HFFc6 (cell line): ENCODE results near the gene TFAP2B. TPM values are rescaled to one million over a fixed set of nuclear protein-coding genes. Genes with fewer than 3 reads are reported as not detected.
A peak's percentile ranks its signal among the peaks of the same experiment; 100 is the strongest.

ENCODE experiments used
- DNase-seq: peaks from one replicate; pipeline ENCODE4 v3.0.0-alpha.2; 2018
- H3K27ac Mint-ChIP-seq: 2 replicates; pipeline ENCODE4 v1.8.0; 2020; ENCODE audit warnings: mild to moderate bottlenecking, mixed read lengths
- H3K27me3 Mint-ChIP-seq: 2 replicates; pipeline ENCODE4 v1.8.0; 2021; ENCODE audit warnings: mild to moderate bottlenecking, moderate library complexity, mixed read lengths; ENCODE audit not compliant: insufficient read depth
- H3K36me3 Mint-ChIP-seq: 2 replicates; pipeline ENCODE4 v1.8.0; 2021; ENCODE audit warnings: low read depth, mixed read lengths
- H3K4me1 Mint-ChIP-seq: 2 replicates; pipeline ENCODE4 v1.8.0; 2020; ENCODE audit warnings: low read depth, mixed read lengths
- H3K4me3 Mint-ChIP-seq: 2 replicates; pipeline ENCODE4 v1.8.0; 2020; ENCODE audit warnings: mild to moderate bottlenecking, moderate library complexity, mixed read lengths
- H3K9me3 Mint-ChIP-seq: 2 replicates; pipeline ENCODE4 v1.8.0; 2020; ENCODE audit warnings: mild to moderate bottlenecking, mixed read lengths
- CTCF ChIP-seq: fragments of 200-600 bp; sonication (generic); IDR thresholded peaks from 2 replicates; pipeline ENCODE4 v1.5.0; 2021; ENCODE audit warnings: antibody characterized with exemption, mild to moderate bottlenecking
- total RNA-seq, 6 experiments: library from RNA; stranded (reverse); fragmentation: NEBNext Ultra II Directional; extraction: Animal tissue kit (Norgen Biotek cat#: 25700); gene quantifications; 2 replicates in 1 of 6; 3 replicates in 5 of 6; pipeline ENCODE4 v1.2.3, GENCODE V29; 2021

TFAP2B gene
- total RNA-seq, 6 experiments from 2014 or later, result not detected

DNA sequence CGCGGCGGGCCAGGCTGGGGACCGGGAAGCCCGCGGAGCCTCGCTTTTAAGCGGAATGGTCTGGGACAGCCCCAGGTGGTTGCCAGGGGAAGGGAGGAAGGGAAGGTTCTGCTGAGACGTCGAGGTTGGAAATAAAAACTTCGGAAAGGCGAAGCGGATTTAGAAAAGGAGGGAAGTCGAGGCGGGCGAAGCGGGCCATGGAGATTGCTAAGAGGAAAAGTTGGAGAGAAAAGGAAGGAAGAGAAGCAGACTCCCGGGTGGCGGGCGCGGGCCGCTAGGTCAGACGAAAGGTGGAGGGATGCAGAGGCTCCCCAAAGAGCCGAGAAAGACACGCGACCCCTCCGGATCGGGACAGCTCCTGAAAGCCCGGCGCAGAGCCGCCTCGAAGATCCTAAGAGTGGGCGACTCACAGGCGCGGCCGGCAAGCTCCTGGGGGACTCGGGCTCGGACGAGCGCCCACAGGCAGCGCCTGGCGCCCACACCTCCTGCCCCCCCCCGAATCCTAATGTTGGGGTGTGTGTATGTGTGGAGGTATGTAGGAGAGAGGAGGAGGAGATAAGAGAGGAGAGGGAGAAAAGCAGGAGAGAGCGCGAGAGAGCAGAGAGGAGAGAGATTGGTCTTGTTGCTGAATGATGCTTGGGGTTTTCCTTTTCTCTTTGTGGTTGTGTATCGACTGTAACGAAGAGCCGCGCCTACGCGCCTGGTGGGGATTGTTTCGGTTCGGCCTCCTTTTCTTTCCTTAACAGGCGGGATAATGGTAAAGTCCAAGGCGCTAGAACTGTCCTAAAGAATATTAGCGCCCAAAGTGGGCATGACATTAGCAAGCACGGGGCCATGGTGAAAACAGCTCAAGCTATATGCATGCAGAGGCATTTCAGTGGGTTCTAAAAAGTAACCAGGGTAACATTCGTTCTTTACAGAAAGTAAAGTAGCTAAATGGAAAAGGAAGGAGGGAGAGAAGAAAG, 1.5 kb downstream of the TFAP2B start:
- Mint-ChIP-seq H3K4me1 (peaks cover 10% of the 10 kb centered on the region), H3K27me3 (peaks cover 59% of the 10 kb centered on the region), H3K27ac (no peak overlapping the region), H3K9me3 (no peaks in the 10 kb centered on the region), H3K4me3 (peak overlapping the region; percentile 45; the same call in 1 of the 2 replicates), H3K36me3 (no peaks in the 10 kb centered on the region)
- TF ChIP-seq CTCF, result no peak
- no peak for DNase-seq

DNA sequence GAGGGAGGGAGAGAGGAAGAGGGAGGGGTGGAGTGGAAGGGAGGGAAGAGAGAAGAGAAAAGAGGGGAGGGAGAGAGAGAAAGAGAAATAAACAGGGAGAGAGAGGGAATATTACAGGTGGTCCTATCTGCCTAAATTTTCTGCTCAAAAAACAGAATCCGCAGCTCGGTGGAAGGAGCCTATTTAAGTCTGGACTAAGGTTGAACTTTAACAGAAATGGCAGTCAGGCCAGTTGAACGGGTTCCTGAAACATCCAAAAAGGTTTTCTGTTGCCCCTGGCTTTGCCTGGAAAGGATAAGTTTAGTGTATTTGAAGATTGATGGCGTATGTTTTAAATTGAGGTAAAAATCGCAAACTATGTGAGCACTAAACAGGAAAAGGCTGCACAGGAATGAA, 2.2 kb downstream of the TFAP2B start:
- H3K27ac Mint-ChIP-seq, result no peak overlapping the region
- TF ChIP-seq CTCF, result no peak
- no peaks in the 10 kb centered on the region for H3K36me3 Mint-ChIP-seq
- no peak overlapping the region for H3K4me3 Mint-ChIP-seq
- peaks cover 64% of the 10 kb centered on the region for H3K27me3 Mint-ChIP-seq
- no peaks in the 10 kb centered on the region for H3K9me3 Mint-ChIP-seq
- no peak for DNase-seq
- H3K4me1 Mint-ChIP-seq, result peaks cover 3% of the 10 kb centered on the region

DNA sequence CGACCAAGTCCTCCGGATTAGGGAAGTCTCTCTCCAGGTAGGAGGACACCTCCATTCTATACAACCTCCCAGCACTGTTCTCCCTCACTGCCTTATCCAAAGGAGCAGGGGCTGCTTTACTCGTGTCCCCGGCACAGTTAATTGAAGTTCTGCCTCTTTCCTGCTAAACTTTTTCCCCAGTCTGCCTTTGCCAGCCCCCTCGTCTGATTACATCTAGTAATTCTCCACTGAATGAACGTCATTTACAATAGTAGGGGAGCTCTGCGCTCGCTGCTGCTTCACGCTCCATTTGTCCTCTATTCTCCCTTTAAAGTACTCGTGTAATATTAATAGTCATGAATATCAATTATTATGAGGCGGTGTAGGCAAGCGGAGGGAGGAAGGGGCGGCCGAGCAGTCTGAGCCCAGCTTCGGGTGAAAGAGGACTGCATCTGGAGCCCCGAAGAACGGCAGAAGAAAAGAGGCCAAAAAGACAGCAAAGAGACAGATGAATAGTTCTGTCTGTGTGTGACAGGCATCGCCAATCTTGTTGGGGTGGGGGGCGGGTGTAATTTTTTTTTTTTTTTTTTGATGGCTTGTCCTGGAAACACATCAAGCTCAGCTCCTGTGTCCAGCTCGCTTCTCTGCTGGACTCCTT, 2.9 kb downstream of the TFAP2B start:
- Mint-ChIP-seq H3K27ac (no peak overlapping the region), H3K4me1 (no peaks in the 10 kb centered on the region), H3K36me3 (no peaks in the 10 kb centered on the region), H3K27me3 (peaks cover 70% of the 10 kb centered on the region), H3K4me3 (no peak overlapping the region), H3K9me3 (no peaks in the 10 kb centered on the region)
- DNase-seq, result no peak
- no peak for TF ChIP-seq CTCF

DNA sequence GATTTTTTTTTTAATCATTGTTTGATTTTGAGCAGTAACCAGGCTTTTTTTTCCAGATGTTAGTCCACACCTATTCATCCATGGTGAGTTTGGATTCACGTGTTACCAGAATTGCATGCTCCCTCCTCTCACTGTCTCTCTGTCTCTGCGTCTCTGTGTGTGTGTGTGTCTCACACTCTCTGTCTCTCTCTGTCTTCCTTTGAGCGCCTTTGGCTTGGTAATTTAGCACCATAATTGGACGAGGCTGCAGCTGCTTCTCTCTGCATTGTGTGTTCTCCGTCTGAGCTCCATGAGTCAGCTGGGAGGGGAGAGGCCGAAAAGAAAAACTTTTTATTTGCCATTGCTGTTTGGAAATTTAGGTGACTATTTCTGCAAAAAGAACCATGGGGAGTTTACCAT, 3.4 kb downstream of the TFAP2B start:
- TF ChIP-seq CTCF, result no peak
- Mint-ChIP-seq H3K9me3 (no peaks in the 10 kb centered on the region), H3K4me1 (no peaks in the 10 kb centered on the region), H3K36me3 (no peaks in the 10 kb centered on the region), H3K27ac (no peak overlapping the region), H3K27me3 (peaks cover 70% of the 10 kb centered on the region), H3K4me3 (no peak overlapping the region)
- no peak for DNase-seq

- no peak for TF ChIP-seq CTCF
- H3K36me3 Mint-ChIP-seq, result no peaks in the 10 kb centered on the region
- no peak overlapping the region for H3K4me3 Mint-ChIP-seq
- H3K4me1 Mint-ChIP-seq, result no peaks in the 10 kb centered on the region
- DNase-seq, result no peak
- H3K27ac Mint-ChIP-seq, result no peak overlapping the region
- H3K9me3 Mint-ChIP-seq, result no peaks in the 10 kb centered on the region
- peaks cover 60% of the 10 kb centered on the region for H3K27me3 Mint-ChIP-seq
Observed at GRCh38 chr6:50823094-50823920, 4.6 kb downstream of the TFAP2B start.
